GM13976 (cell line): ENCODE results near the gene TNF.

ENCODE experiments used
- DNase-seq: peaks from one replicate; pipeline ENCODE4 v3.0.0; 2012; ENCODE audit warnings: low spot score
- in situ Hi-C: fragments of 300-500 bp; cut with MboI; formaldehyde crosslinking; loops from one replicate; pipeline ENCODE4 v1.12.0; 2022; ENCODE audit warnings: low sequenced_read_pairs, mixed read lengths, inconsistent platforms; ENCODE audit not compliant: unreplicated experiment
- TF ChIP-seq, protein P1 (sequence below): IDR thresholded peaks from 2 replicates; pipeline ENCODE4 v1.5.1; 2012; ENCODE audit warnings: borderline replicate concordance, mild to moderate bottlenecking; ENCODE audit not compliant: insufficient read depth; ENCODE audit errors: extremely low read depth, missing control alignments, control extremely low read depth

Gene TNF

DNA sequence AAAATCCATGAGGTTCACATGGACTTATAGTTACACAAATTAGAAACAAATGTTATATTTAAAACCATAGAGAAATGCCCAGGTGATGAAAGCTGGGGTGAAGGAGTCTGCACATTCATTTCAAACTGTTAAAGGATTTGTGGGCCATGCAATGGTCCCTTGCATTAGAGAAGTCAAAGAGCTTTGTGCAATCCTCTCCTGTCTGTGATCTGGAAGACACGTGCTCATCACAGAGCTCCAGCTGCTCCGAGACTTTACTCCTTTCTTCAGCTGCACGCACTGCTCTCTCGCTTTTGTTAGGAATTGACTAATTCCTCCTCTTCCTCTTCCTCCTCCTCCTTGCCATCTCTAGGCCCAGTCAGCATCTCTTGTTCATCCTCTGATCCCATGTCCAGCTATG lies 35.6 kb downstream of the TNF start:
- TF ChIP-seq, protein P1, sequence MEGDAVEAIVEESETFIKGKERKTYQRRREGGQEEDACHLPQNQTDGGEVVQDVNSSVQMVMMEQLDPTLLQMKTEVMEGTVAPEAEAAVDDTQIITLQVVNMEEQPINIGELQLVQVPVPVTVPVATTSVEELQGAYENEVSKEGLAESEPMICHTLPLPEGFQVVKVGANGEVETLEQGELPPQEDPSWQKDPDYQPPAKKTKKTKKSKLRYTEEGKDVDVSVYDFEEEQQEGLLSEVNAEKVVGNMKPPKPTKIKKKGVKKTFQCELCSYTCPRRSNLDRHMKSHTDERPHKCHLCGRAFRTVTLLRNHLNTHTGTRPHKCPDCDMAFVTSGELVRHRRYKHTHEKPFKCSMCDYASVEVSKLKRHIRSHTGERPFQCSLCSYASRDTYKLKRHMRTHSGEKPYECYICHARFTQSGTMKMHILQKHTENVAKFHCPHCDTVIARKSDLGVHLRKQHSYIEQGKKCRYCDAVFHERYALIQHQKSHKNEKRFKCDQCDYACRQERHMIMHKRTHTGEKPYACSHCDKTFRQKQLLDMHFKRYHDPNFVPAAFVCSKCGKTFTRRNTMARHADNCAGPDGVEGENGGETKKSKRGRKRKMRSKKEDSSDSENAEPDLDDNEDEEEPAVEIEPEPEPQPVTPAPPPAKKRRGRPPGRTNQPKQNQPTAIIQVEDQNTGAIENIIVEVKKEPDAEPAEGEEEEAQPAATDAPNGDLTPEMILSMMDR, result no peak
- in situ Hi-C loops, result no loop called here
- DNase-seq, result no peak

DNA sequence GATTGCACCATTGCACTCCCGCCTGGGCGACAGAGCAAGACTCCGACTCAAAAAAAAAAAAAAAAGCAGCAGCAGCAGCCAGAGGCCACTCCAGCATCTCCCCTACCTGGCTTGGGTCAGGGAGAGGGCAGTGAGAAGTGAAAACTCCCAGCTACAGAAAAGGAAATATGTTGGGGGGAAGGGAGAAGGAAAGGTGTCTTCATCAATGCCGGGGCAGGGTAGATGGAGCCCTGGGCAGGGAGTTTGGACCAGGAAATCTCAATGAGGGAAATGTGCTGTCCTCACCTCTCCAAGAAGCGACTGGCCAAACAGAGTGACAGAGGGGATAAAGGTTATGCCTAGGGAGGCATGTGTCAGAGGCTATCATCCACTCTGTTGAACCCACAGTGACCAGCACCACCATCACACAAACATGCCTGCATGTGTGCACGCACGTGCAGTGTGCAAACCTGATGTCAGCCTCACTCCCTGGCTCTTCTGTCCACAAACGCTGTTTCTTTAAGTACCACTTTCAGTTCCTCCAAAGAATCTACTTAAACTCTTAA lies 38.8 kb downstream of the TNF start:
- peak; percentile 75 for DNase-seq
- in situ Hi-C loops, result no loop called here
- TF ChIP-seq, protein P1, result no peak

DNA sequence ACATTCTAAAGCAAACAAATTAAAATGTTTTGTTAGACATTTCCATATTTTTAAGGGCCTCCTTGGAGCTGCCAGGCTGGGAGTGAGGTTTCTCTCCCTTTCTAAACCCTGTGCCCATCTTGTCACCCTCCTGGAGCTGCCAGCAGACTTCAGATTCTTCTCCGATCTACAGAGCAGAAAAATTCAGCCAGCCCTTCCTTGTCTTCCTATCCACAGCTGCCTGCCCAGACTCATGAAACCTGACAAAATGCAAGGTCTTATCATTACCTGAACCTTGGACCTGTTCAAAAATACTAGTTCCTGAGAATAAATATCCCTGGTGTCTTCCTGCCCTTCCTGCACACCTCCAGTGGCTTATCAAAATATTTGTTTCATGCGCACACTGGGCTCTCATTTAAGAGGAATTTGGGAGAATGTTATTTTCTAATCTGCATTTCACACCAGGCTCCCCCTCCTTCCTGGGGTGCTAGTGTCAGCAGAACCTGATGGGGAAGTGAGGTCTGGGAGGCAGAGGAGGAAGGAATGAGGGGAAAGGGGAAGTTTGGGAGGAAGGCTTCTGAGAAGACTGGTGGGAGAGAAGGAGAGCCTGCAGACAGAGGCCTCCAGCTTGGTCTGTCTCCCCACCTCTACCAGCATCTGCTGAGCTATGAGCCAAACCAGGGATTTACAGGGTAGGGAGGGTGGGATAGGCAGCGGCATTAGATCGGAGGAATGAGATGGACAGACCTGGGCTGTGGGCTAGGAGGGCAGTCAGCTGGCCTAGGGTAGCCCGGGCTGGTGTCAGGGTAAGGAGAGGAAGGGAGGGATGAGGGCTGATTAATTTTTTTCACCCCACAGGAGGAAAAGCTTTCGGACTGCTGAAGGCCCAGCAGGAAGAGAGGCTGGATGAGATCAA lies 39.6 kb downstream of the TNF start, which contains the start of gene AIF1:
TSS of gene AIF1 (plus strand) at position 551 of the 895 bp plus-strand sequence. CDS start at position 647, 96 bp downstream.
- no peak for DNase-seq
- TF ChIP-seq, protein P1, result no peak
- in situ Hi-C loops, result no loop called here

DNA sequence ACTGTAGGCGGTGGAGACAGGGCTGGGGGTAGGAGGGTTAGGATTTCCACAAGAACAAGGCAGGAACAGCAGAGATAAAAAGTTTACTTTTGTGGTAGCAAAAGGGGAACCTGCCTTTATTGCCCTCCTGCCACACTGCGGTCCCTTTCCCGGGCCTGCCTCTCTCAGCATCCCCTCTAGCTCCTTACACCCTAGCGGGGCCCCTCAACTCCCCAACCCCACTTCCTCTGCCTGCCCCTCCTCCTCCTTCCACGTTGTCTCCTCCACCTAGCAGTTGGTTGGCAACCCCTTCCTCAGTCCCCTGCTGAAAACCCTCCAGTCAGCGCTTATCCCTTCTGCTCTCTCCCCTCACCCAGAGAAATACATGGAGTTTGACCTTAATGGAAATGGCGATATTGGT lies 40.4 kb downstream of the TNF start:
- no peak for DNase-seq
- in situ Hi-C loops, result no loop called here

DNA sequence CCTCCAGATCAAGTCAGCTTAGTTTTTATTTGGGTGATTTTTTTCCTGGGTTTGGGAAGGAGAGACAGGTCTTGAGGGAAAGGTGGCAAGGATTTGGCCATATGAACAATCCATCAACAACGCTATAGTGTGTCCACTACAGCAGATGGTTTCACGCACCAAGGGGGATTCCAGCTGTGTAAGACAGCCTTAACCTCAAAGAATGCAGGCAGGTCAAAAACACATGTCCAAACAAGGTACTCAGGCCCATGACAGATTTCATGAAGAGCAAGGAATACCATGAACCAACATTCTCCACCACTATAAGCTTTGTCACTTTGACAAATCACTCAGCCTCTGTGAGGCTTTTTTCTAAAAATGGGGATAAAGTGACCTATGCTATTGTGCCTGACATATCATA lies 41.6 kb downstream of the TNF start:
- TF ChIP-seq, protein P1, result no peak
- no peak for DNase-seq
- in situ Hi-C loops, result no loop called here

More for the DNA sequence above, 40.4 kb downstream of the TNF start:
- TF ChIP-seq, protein P1, result no peak

DNA sequence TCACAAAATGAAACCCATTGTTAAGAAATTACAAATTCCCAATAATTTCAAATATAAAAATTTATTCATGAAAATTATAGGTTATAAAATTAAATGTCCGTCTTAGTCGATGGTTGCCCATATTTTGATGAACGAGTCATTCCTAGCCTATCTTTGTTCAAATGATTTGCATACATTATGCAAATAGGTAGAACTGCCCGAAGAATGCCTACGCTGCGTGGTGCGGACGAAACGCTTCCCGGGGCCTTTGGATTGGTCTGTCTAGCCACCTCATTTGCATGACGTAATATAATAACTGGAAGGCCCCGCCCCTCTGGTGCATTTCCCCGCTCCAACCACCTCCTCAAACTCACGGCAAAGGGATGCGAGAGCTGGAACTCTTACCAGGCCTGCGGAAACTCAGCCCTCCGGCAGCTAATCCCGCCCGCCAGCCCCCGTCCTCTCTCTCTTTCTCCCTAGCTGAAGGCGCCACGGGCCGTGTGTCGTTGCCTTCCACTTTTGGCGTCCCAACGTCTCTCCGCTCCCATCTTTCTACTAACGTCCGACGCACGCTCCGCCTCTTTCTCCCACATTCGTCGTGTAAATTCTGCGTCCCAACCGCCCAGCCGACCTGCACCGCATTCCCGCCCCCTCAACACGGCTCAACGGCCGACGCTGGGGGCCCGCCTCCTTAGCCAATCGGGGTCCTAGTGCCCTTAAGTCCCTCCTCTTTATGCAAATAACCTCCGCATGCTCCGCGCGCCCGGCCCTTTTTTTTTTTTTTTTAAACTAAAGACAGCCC lies 44.6 kb downstream of the TNF start:
- in situ Hi-C loops, result no loop called here
- DNase-seq, result peak; percentile 89
- TF ChIP-seq, protein P1, result no peak
